ENCODE data around the gene HACD2.

GRCh38 chr3:123624302-123624701 is 39.4 kb upstream of the HACD2 start:
- TF ChIP-seq CTCF (IDR thresholded peaks at IDR 0.05; ENCODE audit: insufficient read depth, low read length, poor library complexity, severe bottlenecking) (no peak), EZH2phosphoT487 (conservative IDR thresholded peaks at IDR 0.05; ENCODE audit: low read length) (no peak)

All from SU-DHL-6 (cell line).